ENCODE data around the gene PIGB. TPM values are rescaled to one million over a fixed set of nuclear protein-coding genes. Genes with fewer than 3 reads are reported as not detected.

PIGB gene
- total RNA-seq, 2 donors from 2014 or later: 23.2 to 24.5 TPM

Other genes starting within 250 kb of the PIGB start
- 100 to 1,000 TPM; 120 TPM for gene RSL24D1, start 122.3 kb upstream of the PIGB start, total RNA-seq
- gene RAB27A, start 29.4 kb upstream of the PIGB start, total RNA-seq: 10 to 100 TPM; 27.1 to 31.4 TPM
- 1 to 10 TPM; 6.1 to 9.0 TPM for gene PIGBOS1, start 99 bp upstream of the PIGB start, total RNA-seq
- 10 to 100 TPM; 25.6 to 28.2 TPM for gene CCPG1, start 89.1 kb downstream of the PIGB start, total RNA-seq
- gene PIERCE2, start 89.3 kb downstream of the PIGB start, total RNA-seq: under 1 TPM in 1 of 2 donors, not detected in 1; 0.97 TPM
- gene DNAAF4, start 189.0 kb downstream of the PIGB start, total RNA-seq: under 1 TPM; 0.29 to 0.65 TPM